AG04450 (cell line): ENCODE results near the gene ENTREP1. TPM values are rescaled to one million over a fixed set of nuclear protein-coding genes. Genes with fewer than 3 reads are reported as not detected.
"Not testable (repeated sequence)": the region's sequence is repeated elsewhere in the genome, so short reads cannot be mapped to it uniquely, and the experiment has no call there.

Experiments used
- CTCF ChIA-PET: fragments of 300-600, 350-600 bp; formaldehyde crosslinking; extraction: SDS; loops from one replicate; lab custom pipeline; 2022; ENCODE audit warnings: antibody characterized with exemption, inconsistent platforms; lab: Charles Lee
- POLR2A ChIA-PET: fragments of 350-600 bp; formaldehyde crosslinking; extraction: SDS; loops from one replicate; lab custom pipeline; 2021; ENCODE audit warnings: antibody characterized with exemption, inconsistent platforms; lab: Yijun Ruan, JAX
- DNase-seq: peaks from one replicate; pipeline ENCODE4 v3.0.0-alpha.2; 2011; ENCODE audit warnings: low read depth, low spot score
- H3K27ac ChIP-seq: one replicate; pipeline ENCODE4 v1.5.1; 2012; ENCODE audit warnings: low read depth, low read length, control low read depth
- H3K27me3 ChIP-seq: one replicate; pipeline ENCODE4 v1.6.0; 2012; ENCODE audit warnings: low read length; ENCODE audit not compliant: control insufficient read depth, insufficient read depth
- H3K4me3 ChIP-seq: 2 replicates; pipeline ENCODE4 v1.5.1; 2011; ENCODE audit warnings: mild to moderate bottlenecking, low read depth, low read length, control low read depth
- H3K9me3 ChIP-seq: 2 replicates; pipeline ENCODE4 v1.5.1; 2012; ENCODE audit warnings: low read length; ENCODE audit not compliant: control insufficient read depth, insufficient read depth
- CTCF ChIP-seq: IDR thresholded peaks from 2 replicates; pipeline ENCODE4 v1.5.1; 2011; ENCODE audit warnings: low read depth, low read length, control low read depth, inconsistent platforms
- polyA plus RNA-seq: library from polyadenylated mRNA; depleted of rRNA; stranded (reverse); fragments of >200 nt; gene quantifications from 2 replicates; pipeline ENCODE4 v1.2.3, GENCODE V29; 2011

The ENTREP1 gene
- polyA plus RNA-seq, 1 experiment, result not detected

DNA sequence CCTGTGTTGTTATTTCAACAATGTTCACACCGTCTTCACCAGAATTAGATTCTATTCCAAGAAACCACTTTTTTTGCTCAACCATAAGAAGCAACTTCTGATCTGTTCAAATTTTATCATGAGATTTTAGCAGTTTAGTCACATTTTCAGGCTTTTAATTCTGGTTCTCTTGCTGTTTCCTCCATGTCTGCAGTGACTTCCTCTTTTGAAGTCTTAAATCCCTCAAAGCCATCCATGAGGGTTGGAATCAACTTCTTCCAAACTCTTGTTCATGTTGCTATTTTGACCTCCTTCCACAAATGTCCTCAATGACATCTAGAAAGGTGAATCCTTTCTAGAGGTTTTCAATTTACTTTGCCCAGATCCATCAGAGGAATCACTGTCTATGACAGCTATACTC is 25.7 kb upstream of the ENTREP1 start:
- no peak for DNase-seq
- ChIA-PET POLR2A (no interaction called here), CTCF (interaction anchor here (0.6 kb wide), 1 partner anchor 1274 kb away, joined by 5 read pairs; no protein-coding TSS in a partner anchor)
- Histone ChIP-seq H3K27me3 (peaks cover 9% of the 10 kb centered on the region), H3K27ac (no peak overlapping the region), H3K4me3 (no peak overlapping the region), H3K9me3 (no peaks in the 10 kb centered on the region)
- TF ChIP-seq CTCF, result no peak

DNA sequence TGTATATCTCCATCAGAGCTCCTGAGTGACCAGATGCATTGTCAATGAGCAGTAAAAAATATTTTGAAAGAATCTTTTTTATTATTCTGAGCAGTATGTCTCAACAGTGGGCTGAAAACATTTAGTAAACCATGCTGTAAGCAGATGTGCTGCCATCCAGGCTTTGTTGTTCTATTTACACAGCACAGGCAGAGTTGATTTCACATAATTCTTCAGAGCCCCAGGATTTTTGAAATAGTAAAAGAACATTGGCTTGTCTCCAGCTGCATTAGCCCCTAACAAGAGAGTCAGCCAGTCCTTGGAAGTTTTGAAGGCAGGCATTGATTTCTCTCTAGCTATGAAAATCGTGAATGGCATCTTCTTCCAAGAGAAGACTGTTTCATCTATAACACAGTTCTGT is 25.2 kb upstream of the ENTREP1 start:
- no peak for DNase-seq
- H3K27me3 ChIP-seq, result peaks cover 9% of the 10 kb centered on the region
- CTCF ChIA-PET, result interaction anchor here (0.6 kb wide), 1 partner anchor 1274 kb away, joined by 5 read pairs; no protein-coding TSS in a partner anchor
- no peaks in the 10 kb centered on the region for H3K9me3 ChIP-seq
- H3K4me3 ChIP-seq, result no peak overlapping the region
- POLR2A ChIA-PET, result no interaction called here
- no peak for TF ChIP-seq CTCF
- H3K27ac ChIP-seq, result no peak overlapping the region

GRCh38 chr9:69303331-69303730 is 21.7 kb upstream of the ENTREP1 start:
- no peak overlapping the region for H3K4me3 ChIP-seq
- TF ChIP-seq CTCF, result no peak
- no peaks in the 10 kb centered on the region for H3K27me3 ChIP-seq
- no peak overlapping the region for H3K27ac ChIP-seq
- CTCF ChIA-PET, result no interaction called here
- no peaks in the 10 kb centered on the region for H3K9me3 ChIP-seq
- POLR2A ChIA-PET, result no interaction called here
- DNase-seq, result no peak

- DNase-seq, H3K9me3 ChIP-seq, H3K4me3 ChIP-seq, CTCF ChIA-PET, H3K27me3 ChIP-seq, H3K27ac ChIP-seq, POLR2A ChIA-PET: not testable (repeated sequence)
Measured at GRCh38 chr9:69306895-69307445, 18.0 kb upstream of the ENTREP1 start.

GRCh38 chr9:69307446-69308205 is 17.4 kb upstream of the ENTREP1 start:
- POLR2A ChIA-PET, result no interaction called here
- H3K27ac ChIP-seq, result no peak overlapping the region
- H3K27me3 ChIP-seq, result no peaks in the 10 kb centered on the region
- TF ChIP-seq CTCF, result no peak
- peak; percentile 30 for DNase-seq
- no peak overlapping the region for H3K4me3 ChIP-seq
- CTCF ChIA-PET, result no interaction called here
- H3K9me3 ChIP-seq, result peaks cover under 1% of the 10 kb centered on the region; the same call in 1 of the 2 replicates
